ENCODE measurements around the gene SCLY.

The SCLY gene

DNA sequence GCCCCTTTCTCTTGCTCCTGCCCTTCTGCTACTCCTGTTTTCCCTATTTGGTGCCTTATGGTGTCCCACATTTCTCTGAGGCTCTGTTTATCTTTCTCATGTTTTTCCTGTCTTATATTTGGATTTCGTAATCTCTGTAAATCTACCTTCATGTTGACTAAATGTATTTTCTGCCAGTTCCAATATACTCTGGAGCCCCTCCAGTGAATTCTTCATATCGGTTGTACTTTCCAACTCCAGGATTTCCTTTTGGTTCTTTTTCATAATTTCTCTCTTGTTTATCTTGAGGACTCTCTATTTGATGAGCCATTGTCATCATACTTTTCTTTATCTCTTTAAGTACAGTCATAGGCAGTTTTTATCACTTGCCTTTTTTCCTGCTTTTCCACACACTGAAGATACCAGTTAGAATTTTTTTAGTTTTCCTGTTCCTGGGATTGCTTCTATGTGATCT is 19.1 kb downstream of the SCLY start:
- TF ChIP-seq GATA3 (IDR thresholded peaks at IDR 0.05; ENCODE audit: low read depth, low read length) (no peak), GATA2 (IDR thresholded peaks at IDR 0.05; ENCODE audit: low read depth, low read length) (no peak)

DNA sequence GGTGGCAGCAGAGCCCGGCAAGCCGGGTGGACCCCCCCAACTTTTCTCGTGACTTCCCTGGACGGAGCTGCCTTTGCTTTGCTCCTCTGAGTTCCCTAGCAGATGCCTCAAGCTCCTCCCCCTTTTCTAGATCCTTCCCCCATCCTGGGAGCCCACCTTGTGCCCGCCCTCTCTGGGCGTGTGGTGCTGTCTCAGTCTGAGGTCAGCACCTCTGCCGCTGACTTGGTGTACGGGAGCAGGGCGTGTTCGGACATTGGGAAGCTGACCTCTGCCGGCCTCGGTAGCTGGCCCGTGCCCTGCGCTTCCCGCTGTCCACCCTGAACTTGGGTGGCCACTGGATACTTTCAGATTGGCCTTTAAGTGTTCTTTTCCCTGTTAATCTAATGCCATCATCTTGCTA is 19.7 kb downstream of the SCLY start:
- TF ChIP-seq GATA2 (IDR thresholded peaks at IDR 0.05; ENCODE audit: low read depth, low read length) (no peak), GATA3 (IDR thresholded peaks at IDR 0.05; ENCODE audit: low read depth, low read length) (no peak)

DNA sequence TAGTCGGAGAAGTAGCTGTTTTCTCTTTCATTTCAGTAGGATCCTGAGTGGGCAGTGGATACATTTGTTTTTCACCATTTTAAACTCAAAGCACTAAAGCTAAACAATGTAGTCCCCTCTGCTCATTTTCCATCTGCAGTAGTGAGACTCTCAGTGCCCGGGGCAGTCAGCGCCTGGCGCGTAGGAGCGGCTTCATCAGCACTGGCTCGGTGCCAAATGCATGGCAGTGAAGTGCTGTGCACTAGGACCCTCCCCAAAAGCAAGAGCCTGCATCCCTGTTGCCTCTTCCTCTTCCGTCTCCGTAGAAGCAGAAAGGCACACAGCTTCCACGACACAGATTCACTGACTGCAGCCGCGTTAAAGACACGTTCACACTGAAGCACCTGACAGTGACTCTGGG is 20.3 kb downstream of the SCLY start:
- no peak for TF ChIP-seq GATA3 (IDR thresholded peaks at IDR 0.05; ENCODE audit: low read depth, low read length)
- no peak for TF ChIP-seq GATA2 (IDR thresholded peaks at IDR 0.05; ENCODE audit: low read depth, low read length)

DNA sequence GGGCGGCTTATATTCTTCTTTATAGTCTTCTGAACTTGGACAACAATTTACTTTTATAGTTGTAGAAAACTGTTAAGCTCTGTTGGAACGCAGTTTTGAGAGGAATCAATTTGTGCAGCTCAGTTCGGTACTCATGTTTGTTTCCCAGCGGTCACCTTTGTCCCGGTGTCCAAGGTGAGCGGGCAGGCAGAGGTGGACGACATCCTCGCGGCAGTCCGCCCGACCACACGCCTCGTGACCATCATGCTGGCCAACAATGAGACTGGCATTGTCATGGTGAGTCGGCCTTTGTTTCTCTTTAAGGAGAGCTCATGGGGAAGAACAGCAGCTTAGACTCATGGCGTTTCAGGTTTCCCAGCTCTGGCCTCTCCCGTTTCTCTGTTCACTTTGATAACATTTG is 20.8 kb downstream of the SCLY start:
- no peak for TF ChIP-seq GATA2 (IDR thresholded peaks at IDR 0.05; ENCODE audit: low read depth, low read length)
- TF ChIP-seq GATA3 (IDR thresholded peaks at IDR 0.05; ENCODE audit: low read depth, low read length): no peak

DNA sequence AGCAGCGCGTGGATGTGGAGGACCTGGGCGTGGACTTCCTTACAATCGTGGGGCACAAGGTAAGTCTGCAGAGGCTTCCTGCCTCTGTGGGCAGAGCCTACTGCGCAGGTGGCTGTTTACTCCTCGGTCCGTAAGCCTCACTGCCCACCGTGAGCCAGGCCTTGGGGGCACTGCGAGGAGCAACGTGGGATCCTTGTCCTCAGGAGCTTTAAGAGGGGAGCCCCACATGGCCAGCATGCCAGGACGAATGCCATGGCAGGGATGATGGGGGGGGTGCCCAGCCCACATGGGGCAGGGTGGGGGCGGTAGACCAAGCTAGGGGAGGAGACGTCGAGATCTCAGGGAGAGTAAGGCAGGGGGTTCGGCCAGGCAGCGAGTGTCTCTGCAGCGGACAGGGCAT is 21.4 kb downstream of the SCLY start:
- TF ChIP-seq GATA3 (IDR thresholded peaks at IDR 0.05; ENCODE audit: low read depth, low read length) (no peak), GATA2 (IDR thresholded peaks at IDR 0.05; ENCODE audit: low read depth, low read length) (no peak)

DNA sequence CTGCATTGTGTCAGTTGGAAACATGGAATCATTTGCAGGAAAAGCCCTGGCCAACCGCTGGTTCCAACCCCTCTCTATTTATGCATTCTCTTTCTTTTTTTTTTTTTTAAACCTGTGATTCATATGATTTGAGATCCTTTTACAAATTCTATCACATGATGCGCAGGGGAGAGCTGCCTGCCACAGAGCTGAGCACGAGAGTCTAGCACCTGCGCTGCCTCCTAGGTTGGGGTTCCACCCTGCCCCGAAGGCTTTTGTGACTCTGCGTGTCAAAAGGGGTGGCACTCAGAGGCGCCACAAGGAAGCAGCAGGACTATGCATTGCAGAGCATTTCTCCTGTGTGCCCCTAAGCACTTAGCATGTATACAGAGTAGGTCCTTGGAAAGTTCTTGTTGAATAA is 22.0 kb downstream of the SCLY start:
- no peak for TF ChIP-seq GATA2 (IDR thresholded peaks at IDR 0.05; ENCODE audit: low read depth, low read length)
- TF ChIP-seq GATA3 (IDR thresholded peaks at IDR 0.05; ENCODE audit: low read depth, low read length): no peak

DNA sequence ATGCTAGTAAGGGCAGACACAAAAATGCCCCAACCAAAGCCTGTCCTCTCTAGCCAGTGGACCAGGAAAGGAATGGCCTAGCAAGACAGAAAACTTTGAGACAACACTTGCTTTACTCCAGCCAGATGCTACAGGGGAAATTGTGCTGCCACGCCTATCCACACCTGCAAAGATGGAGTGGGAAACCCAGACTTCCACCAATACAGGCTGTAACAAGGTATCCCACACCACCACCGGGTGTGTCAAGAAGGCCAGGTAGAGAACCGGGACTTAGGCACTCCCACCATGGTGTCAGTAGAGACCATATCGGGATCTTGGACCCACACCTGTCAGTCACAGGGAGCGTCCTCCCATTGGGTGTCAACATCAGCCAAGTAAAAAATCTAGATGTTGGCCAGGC is 23.1 kb downstream of the SCLY start:
- TF ChIP-seq GATA3 (IDR thresholded peaks at IDR 0.05; ENCODE audit: low read depth, low read length): no peak
- TF ChIP-seq GATA2 (IDR thresholded peaks at IDR 0.05; ENCODE audit: low read depth, low read length): no peak

DNA sequence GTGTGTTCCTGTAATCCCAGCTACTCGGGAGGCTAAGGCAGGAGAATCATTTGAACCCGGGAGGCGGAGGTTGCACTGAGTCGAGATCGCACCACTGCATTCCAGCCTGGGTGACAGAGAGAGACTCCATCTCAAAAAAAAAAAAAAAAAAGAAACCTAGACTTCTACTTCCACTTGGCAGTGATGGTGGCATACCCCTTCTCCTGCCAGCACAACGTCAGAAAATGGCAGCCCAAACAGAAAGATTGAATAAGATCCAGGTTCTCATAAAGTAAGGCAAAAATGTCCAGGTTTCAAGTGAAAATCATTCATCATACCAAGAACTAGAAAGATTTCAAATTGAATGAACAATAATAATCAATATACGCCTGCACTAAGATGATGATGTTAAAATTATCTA is 24.0 kb downstream of the SCLY start:
- no peak for TF ChIP-seq GATA3 (IDR thresholded peaks at IDR 0.05; ENCODE audit: low read depth, low read length)

DNA sequence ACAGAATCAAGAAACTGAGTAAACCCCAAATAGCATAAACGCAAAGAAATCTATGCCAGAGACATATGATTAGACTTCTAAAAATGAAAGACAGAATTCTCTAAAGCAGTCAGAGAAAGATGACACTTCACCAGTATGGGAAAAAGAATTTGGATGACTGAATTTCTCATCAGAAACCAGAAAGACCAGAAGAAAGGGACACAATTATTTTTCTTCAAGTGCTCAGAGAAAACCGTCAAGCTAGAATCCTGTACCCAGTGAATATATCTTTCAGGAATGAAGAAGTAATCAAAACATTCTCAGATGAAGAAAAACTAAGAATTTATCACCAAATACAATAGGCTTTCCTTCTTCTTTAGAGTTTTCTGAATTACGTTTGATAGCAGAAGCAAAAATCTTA is 25.1 kb downstream of the SCLY start:
- TF ChIP-seq GATA2 (IDR thresholded peaks at IDR 0.05; ENCODE audit: low read depth, low read length) (no peak), GATA3 (IDR thresholded peaks at IDR 0.05; ENCODE audit: low read depth, low read length) (no peak)

DNA sequence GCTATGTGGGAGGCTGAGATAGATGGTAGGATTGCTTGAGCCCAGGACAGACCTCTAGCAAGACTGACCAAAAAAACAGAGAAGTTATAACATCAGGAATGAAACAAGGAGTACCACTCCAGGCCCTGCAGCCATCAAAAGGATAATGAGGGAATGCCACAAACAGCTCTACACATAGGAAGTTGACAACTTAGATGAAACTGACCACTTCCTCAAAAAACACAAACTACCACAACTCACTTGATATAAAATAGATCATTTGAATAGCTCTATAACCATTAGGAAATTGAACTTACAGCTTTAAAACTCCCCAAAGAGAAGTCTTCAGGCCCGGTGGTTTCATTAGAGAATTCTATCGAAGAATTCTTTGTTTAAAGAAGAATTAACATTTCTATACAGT is 26.4 kb downstream of the SCLY start:
- TF ChIP-seq GATA2 (IDR thresholded peaks at IDR 0.05; ENCODE audit: low read depth, low read length) (no peak), GATA3 (IDR thresholded peaks at IDR 0.05; ENCODE audit: low read depth, low read length) (no peak)

DNA sequence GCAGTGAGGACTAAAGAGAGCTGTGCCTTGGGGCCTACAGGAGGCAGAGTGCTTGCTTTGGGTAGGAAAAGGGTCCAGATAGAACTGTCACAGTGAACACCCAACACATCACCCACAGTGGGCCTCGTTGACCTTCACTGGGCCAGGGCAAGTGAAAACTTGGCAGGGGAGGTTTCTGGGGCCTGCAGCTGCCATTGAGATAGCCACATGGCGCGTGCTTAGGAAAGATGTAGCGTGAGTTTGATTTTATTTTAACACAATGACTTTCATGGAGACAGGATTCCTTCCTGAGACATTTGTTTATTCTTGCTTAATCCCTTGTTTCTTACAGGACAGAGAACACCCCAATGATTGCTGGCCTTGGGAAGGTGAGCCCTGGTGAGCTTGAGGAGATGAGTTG is 30.1 kb downstream of the SCLY start:
- no peak for TF ChIP-seq GATA2 (IDR thresholded peaks at IDR 0.05; ENCODE audit: low read depth, low read length)
- no peak for TF ChIP-seq GATA3 (IDR thresholded peaks at IDR 0.05; ENCODE audit: low read depth, low read length)

DNA sequence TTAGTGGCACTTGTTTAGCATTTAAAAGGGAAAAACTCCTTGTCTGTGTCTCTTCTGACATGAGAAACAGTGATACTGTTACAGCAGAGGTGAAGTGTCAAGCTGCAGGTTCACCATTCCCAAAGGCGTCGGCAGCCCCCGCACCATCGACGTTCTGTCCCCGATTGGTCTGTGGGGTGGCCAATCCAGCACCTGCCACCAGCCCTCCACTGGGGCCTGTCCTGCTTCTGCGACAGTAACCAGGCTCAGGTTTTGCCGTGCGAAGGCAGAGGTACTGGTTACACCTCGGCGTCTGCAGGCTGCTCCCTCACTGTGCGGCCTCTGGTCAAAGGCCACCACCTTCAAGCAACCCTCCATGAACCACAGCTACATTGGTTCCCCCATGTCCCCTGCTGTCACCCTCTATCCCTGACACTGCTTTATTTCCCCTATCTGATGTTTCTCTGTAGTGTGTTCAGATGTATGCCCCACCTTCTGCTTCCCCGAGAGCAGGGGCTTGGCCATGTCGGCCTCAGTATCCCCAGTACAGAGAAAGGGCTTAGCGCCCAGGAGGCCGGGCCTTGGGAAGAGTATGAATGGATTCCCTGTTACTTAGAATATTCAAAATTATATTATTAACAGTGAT is 30.7 kb downstream of the SCLY start:
- TF ChIP-seq GATA2 (IDR thresholded peaks at IDR 0.05; ENCODE audit: low read depth, low read length) (no peak), GATA3 (IDR thresholded peaks at IDR 0.05; ENCODE audit: low read depth, low read length) (no peak)

DNA sequence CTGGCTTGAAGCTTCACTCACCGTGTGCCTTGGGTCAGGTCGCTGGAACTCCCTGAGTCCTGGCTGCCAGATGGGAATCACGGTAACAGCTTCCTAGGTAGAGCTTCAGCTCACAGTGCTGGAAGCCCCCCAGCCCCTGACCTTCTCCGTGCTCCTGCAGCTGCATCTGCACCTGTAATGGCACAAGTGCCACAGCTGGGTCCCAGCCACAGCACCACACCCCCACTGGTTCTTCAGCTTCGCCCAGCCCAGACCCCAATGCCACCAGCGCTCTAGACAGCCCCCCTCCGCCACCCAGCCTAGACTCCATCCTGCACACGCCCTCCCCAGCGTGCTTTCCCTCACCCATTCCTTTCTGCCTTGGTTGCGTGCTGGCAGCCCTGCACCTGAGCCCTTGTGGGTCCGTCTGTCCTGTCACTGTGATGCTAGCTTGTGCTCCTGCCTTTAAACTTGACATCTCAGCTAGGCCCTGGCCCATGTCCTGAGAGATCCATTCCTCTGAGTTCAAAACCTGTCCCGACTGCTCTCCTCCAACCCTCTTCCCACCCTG is 31.8 kb downstream of the SCLY start:
- no peak for TF ChIP-seq GATA2 (IDR thresholded peaks at IDR 0.05; ENCODE audit: low read depth, low read length)
- no peak for TF ChIP-seq GATA3 (IDR thresholded peaks at IDR 0.05; ENCODE audit: low read depth, low read length)

DNA sequence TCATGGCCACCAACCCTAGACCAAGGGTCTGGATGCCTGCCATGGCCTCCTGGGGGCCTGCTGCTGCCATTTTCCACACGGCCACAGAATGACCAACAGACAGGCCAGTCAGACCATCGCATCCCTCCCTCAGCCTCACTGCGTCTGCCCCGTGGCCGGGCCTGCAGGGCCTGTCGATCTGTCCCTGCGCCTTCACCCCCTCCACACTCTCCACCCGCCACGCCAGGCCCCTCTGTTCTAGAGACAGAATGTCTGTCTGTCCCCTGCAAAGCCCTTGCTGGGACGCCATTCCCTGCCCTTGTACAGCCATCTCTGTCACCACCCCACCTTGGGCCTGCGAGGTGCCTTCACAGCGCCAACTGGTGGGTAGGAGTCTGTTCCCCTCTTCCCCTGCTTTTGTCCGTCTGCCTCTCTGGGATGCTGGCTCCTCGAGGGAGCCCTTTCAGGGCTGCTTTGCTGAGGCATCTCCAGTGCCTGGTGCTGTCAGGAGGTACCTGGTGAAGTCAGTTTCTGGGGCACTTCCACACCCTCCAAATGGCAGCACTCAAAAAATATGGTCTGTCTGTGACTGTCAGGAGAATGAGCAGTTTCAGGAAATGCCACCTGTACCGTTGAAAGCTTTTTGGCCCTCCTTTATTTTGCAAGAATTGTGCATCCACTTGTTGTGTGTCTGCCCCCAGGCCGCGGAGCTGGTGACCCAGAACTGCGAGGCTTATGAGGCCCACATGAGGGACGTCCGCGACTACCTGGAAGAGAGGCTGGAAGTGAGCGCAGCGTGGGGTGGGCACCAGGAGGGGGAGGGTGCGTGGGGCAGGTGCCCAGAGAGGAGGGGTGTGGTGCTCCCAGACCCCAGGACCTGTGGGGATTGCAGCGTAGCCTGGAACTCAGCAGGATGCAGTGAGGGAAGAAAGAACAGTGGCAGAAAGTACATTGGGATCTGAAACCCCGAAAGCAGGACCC is 32.7 kb downstream of the SCLY start:
- TF ChIP-seq GATA2 (IDR thresholded peaks at IDR 0.05; ENCODE audit: low read depth, low read length): no peak
- TF ChIP-seq GATA3 (IDR thresholded peaks at IDR 0.05; ENCODE audit: low read depth, low read length): no peak

Data from SH-SY5Y (cell line).